Measurements from ENCODE around the gene PALMD.

The PALMD gene

GRCh38 chr1:99634971-99635624 is 10.8 kb upstream of the PALMD start:
- H3K4me3 ChIP-seq (ENCODE audit: low read length), result no peak overlapping the region
- no peaks in the 10 kb centered on the region for H4K20me1 ChIP-seq (ENCODE audit: insufficient read depth, low read length)
- H3K4me1 ChIP-seq (ENCODE audit: low read length), result no peaks in the 10 kb centered on the region
- DNase-seq, result no peak
- H3F3A ChIP-seq (ENCODE audit: insufficient read depth, low read length), result no peaks in the 10 kb centered on the region
- no peaks in the 10 kb centered on the region for H3K9me2 ChIP-seq (replicated peaks; ENCODE audit: insufficient read depth, low read length)
- no peaks in the 10 kb centered on the region for H3K27me3 ChIP-seq (replicated peaks; ENCODE audit: insufficient read depth, low read length)
- no peaks in the 10 kb centered on the region for H3K36me3 ChIP-seq (replicated peaks; ENCODE audit: insufficient read depth, low read length)
- H3K27ac ChIP-seq (ENCODE audit: low read length), result no peak overlapping the region
- no peaks in the 10 kb centered on the region for H3K9me3 ChIP-seq (replicated peaks; ENCODE audit: insufficient read depth, low read length)
- H3K4me2 ChIP-seq (ENCODE audit: low read depth, low read length), result no peak overlapping the region
- H3K9ac ChIP-seq (ENCODE audit: low read length), result no peak overlapping the region
- H3K79me2 ChIP-seq (ENCODE audit: low read length), result no peaks in the 10 kb centered on the region
- TF ChIP-seq EZH2phosphoT487 (IDR thresholded peaks at IDR 0.05; ENCODE audit: low read length), result no peak
- no peak for TF ChIP-seq CTCF (IDR thresholded peaks at IDR 0.05; ENCODE audit: low read length)
- TF ChIP-seq EZH2 (optimal IDR thresholded peaks at IDR 0.05; ENCODE audit: low read depth, low read length), result no peak
- no peak overlapping the region for H2AFZ ChIP-seq (ENCODE audit: low read length)

- no peaks in the 10 kb centered on the region for H3K9me2 ChIP-seq (replicated peaks; ENCODE audit: insufficient read depth, low read length)
- H3K4me3 ChIP-seq (ENCODE audit: low read length), result no peak overlapping the region
- DNase-seq, result no peak
- no peak overlapping the region for H3K9ac ChIP-seq (ENCODE audit: low read length)
- no peaks in the 10 kb centered on the region for H3K79me2 ChIP-seq (ENCODE audit: low read length)
- no peaks in the 10 kb centered on the region for H3K9me3 ChIP-seq (replicated peaks; ENCODE audit: insufficient read depth, low read length)
- no peaks in the 10 kb centered on the region for H3F3A ChIP-seq (ENCODE audit: insufficient read depth, low read length)
- no peaks in the 10 kb centered on the region for H3K27me3 ChIP-seq (replicated peaks; ENCODE audit: insufficient read depth, low read length)
- H3K36me3 ChIP-seq (replicated peaks; ENCODE audit: insufficient read depth, low read length), result no peaks in the 10 kb centered on the region
- H3K27ac ChIP-seq (ENCODE audit: low read length), result no peak overlapping the region
- H3K4me1 ChIP-seq (ENCODE audit: low read length), result no peaks in the 10 kb centered on the region
- TF ChIP-seq EZH2 (optimal IDR thresholded peaks at IDR 0.05; ENCODE audit: low read depth, low read length), result no peak
- H2AFZ ChIP-seq (ENCODE audit: low read length), result no peak overlapping the region
- no peaks in the 10 kb centered on the region for H4K20me1 ChIP-seq (ENCODE audit: insufficient read depth, low read length)
- no peak overlapping the region for H3K4me2 ChIP-seq (ENCODE audit: low read depth, low read length)
Measured at GRCh38 chr1:99635664-99636063, 10.2 kb upstream of the PALMD start.

GRCh38 chr1:99636647-99637175 is 9.2 kb upstream of the PALMD start:
- Histone ChIP-seq H3K4me3 (ENCODE audit: low read length) (no peak overlapping the region), H3K9me2 (replicated peaks; ENCODE audit: insufficient read depth, low read length) (no peaks in the 10 kb centered on the region), H3K27ac (ENCODE audit: low read length) (no peak overlapping the region), H4K20me1 (ENCODE audit: insufficient read depth, low read length) (no peaks in the 10 kb centered on the region), H3K4me1 (ENCODE audit: low read length) (no peaks in the 10 kb centered on the region), H3K36me3 (replicated peaks; ENCODE audit: insufficient read depth, low read length) (no peaks in the 10 kb centered on the region), H3K9ac (ENCODE audit: low read length) (no peak overlapping the region), H3K27me3 (replicated peaks; ENCODE audit: insufficient read depth, low read length) (no peaks in the 10 kb centered on the region), H3K79me2 (ENCODE audit: low read length) (no peaks in the 10 kb centered on the region), H3K4me2 (ENCODE audit: low read depth, low read length) (no peak overlapping the region), H3F3A (ENCODE audit: insufficient read depth, low read length) (no peaks in the 10 kb centered on the region), H2AFZ (ENCODE audit: low read length) (no peak overlapping the region), H3K9me3 (replicated peaks; ENCODE audit: insufficient read depth, low read length) (no peaks in the 10 kb centered on the region)
- no peak for DNase-seq
- TF ChIP-seq EZH2 (optimal IDR thresholded peaks at IDR 0.05; ENCODE audit: low read depth, low read length) (no peak), EZH2phosphoT487 (IDR thresholded peaks at IDR 0.05; ENCODE audit: low read length) (no peak), CTCF (IDR thresholded peaks at IDR 0.05; ENCODE audit: low read length) (no peak)

GRCh38 chr1:99638853-99639252 is 7.1 kb upstream of the PALMD start:
- Histone ChIP-seq H3K9ac (ENCODE audit: low read length) (no peak overlapping the region), H3K9me3 (replicated peaks; ENCODE audit: insufficient read depth, low read length) (no peaks in the 10 kb centered on the region), H3K36me3 (replicated peaks; ENCODE audit: insufficient read depth, low read length) (no peaks in the 10 kb centered on the region), H3K4me2 (ENCODE audit: low read depth, low read length) (no peak overlapping the region), H3K27ac (ENCODE audit: low read length) (no peak overlapping the region), H4K20me1 (ENCODE audit: insufficient read depth, low read length) (no peaks in the 10 kb centered on the region), H3K9me2 (replicated peaks; ENCODE audit: insufficient read depth, low read length) (no peaks in the 10 kb centered on the region), H3K4me3 (ENCODE audit: low read length) (no peak overlapping the region), H3K4me1 (ENCODE audit: low read length) (no peaks in the 10 kb centered on the region), H3K79me2 (ENCODE audit: low read length) (no peaks in the 10 kb centered on the region), H2AFZ (ENCODE audit: low read length) (no peak overlapping the region), H3K27me3 (replicated peaks; ENCODE audit: insufficient read depth, low read length) (no peaks in the 10 kb centered on the region), H3F3A (ENCODE audit: insufficient read depth, low read length) (no peaks in the 10 kb centered on the region)
- TF ChIP-seq EZH2 (optimal IDR thresholded peaks at IDR 0.05; ENCODE audit: low read depth, low read length) (no peak), CTCF (IDR thresholded peaks at IDR 0.05; ENCODE audit: low read length) (no peak), EZH2phosphoT487 (IDR thresholded peaks at IDR 0.05; ENCODE audit: low read length) (no peak)
- no peak for DNase-seq
